H9 (cell line): ENCODE data around the gene KLHL4. TPM values are rescaled to one million over a fixed set of nuclear protein-coding genes. Genes with fewer than 3 reads are reported as not detected.

Source experiments
- DNase-seq: peaks from one replicate; pipeline ENCODE4 v3.0.0-alpha.2; 2017
- H2AFZ ChIP-seq: one replicate; pipeline ENCODE4 v1.6.1; 2013; ENCODE audit warnings: mild to moderate bottlenecking, low read length, control low read depth, moderate library complexity
- H2AK5ac ChIP-seq: 2 replicates; pipeline ENCODE4 v1.6.1; 2013; ENCODE audit warnings: low read length, control low read depth, mixed read lengths; ENCODE audit not compliant: insufficient read length
- H2BK120ac ChIP-seq: one replicate; pipeline ENCODE4 v1.6.1; 2013; ENCODE audit warnings: low read depth, mild to moderate bottlenecking, low read length, control low read depth, inconsistent platforms; ENCODE audit not compliant: poor library complexity, severe bottlenecking
- H2BK12ac ChIP-seq: 2 replicates; pipeline ENCODE4 v1.6.1; 2013; ENCODE audit warnings: low read length, control low read depth, mixed read lengths, low read depth; ENCODE audit not compliant: insufficient read length
- H2BK15ac ChIP-seq: 2 replicates; pipeline ENCODE4 v1.6.1; 2013; ENCODE audit warnings: low read depth, low read length, control low read depth
- H2BK20ac ChIP-seq: one replicate; pipeline ENCODE4 v1.6.1; 2013; ENCODE audit warnings: low read depth, mild to moderate bottlenecking, low read length, control low read depth, inconsistent platforms; ENCODE audit not compliant: poor library complexity, severe bottlenecking
- H2BK5ac ChIP-seq: 2 replicates; pipeline ENCODE4 v1.6.1; 2013; ENCODE audit warnings: low read length, control low read depth, mixed read lengths; ENCODE audit not compliant: insufficient read length
- H3K14ac ChIP-seq: 2 replicates; pipeline ENCODE4 v1.6.1; 2013; ENCODE audit warnings: low read length, control low read depth; ENCODE audit not compliant: insufficient read depth
- H3K18ac ChIP-seq: 2 replicates; pipeline ENCODE4 v1.6.1; 2013; ENCODE audit warnings: low read depth, mild to moderate bottlenecking, mixed read lengths, low read length, control low read depth; ENCODE audit not compliant: insufficient read length
- H3K23ac ChIP-seq: 2 replicates; pipeline ENCODE4 v1.6.1; 2013; ENCODE audit warnings: low read length, control low read depth, mixed read lengths, low read depth; ENCODE audit not compliant: insufficient read length
- H3K23me2 ChIP-seq: 2 replicates; pipeline ENCODE4 v1.6.1; 2013; ENCODE audit warnings: low read depth, mild to moderate bottlenecking, mixed read lengths, low read length, control low read depth; ENCODE audit not compliant: insufficient read length, poor library complexity, severe bottlenecking
- H3K27ac ChIP-seq: 2 replicates; pipeline ENCODE4 v1.5.1; 2013; ENCODE audit warnings: low read length, control low read depth, mixed read lengths, low read depth; ENCODE audit not compliant: insufficient read length
- H3K27me3 ChIP-seq: 2 replicates; pipeline ENCODE4 v1.6.1; 2013; ENCODE audit warnings: low read length, control low read depth, inconsistent platforms; ENCODE audit not compliant: insufficient read depth
- H3K4ac ChIP-seq: 2 replicates; pipeline ENCODE4 v1.6.1; 2013; ENCODE audit warnings: low read depth, mild to moderate bottlenecking, control low read depth, inconsistent platforms, low read length, moderate library complexity
- H3K4me1 ChIP-seq: 2 replicates; pipeline ENCODE4 v1.6.1; 2013; ENCODE audit warnings: low read length, control low read depth, inconsistent platforms; ENCODE audit not compliant: insufficient read depth
- H3K4me2 ChIP-seq: 2 replicates; pipeline ENCODE4 v1.6.1; 2013; ENCODE audit warnings: low read length, control low read depth, mixed read lengths; ENCODE audit not compliant: insufficient read length, insufficient read depth
- H3K56ac ChIP-seq: 2 replicates; pipeline ENCODE4 v1.6.1; 2013; ENCODE audit warnings: low read depth, mild to moderate bottlenecking, mixed read lengths, low read length, control low read depth; ENCODE audit not compliant: insufficient read length
- H3K79me1 ChIP-seq: 2 replicates; pipeline ENCODE4 v1.6.1; 2013; ENCODE audit warnings: low read depth, mild to moderate bottlenecking, moderate library complexity, low read length, control low read depth, inconsistent platforms; ENCODE audit not compliant: insufficient read depth, poor library complexity, severe bottlenecking
- H3K79me2 ChIP-seq: 2 replicates; pipeline ENCODE4 v1.6.1; 2013; ENCODE audit warnings: low read length, control low read depth, inconsistent platforms; ENCODE audit not compliant: insufficient read depth
- H3K9ac ChIP-seq: 2 replicates; pipeline ENCODE4 v1.6.1; 2013; ENCODE audit warnings: low read length, control low read depth, mixed read lengths; ENCODE audit not compliant: insufficient read length; ENCODE audit errors: extremely low read depth
- H3K9me3 ChIP-seq: one replicate; pipeline ENCODE4 v1.6.1; 2013; ENCODE audit warnings: low read depth, low read length, inconsistent platforms; ENCODE audit not compliant: control insufficient read depth
- H3T11ph ChIP-seq: one replicate; pipeline ENCODE4 v1.6.1; 2013; ENCODE audit warnings: mild to moderate bottlenecking, low read length, control low read depth, inconsistent platforms
- H4K20me1 ChIP-seq: one replicate; pipeline ENCODE4 v1.6.1; 2013; ENCODE audit not compliant: control insufficient read depth, insufficient read length, insufficient read depth
- H4K5ac ChIP-seq: 2 replicates; pipeline ENCODE4 v1.6.1; 2013; ENCODE audit warnings: low read depth, mild to moderate bottlenecking, mixed read lengths, low read length, control low read depth; ENCODE audit not compliant: insufficient read length
- H4K8ac ChIP-seq: replicated peaks from 2 replicates; pipeline ENCODE4 v1.6.1; 2013; ENCODE audit warnings: low read length, control low read depth, mixed read lengths, low read depth; ENCODE audit not compliant: insufficient read length
- H4K91ac ChIP-seq: 2 replicates; pipeline ENCODE4 v1.6.1; 2013; ENCODE audit warnings: low read depth, mild to moderate bottlenecking, moderate library complexity, mixed read lengths, low read length, control low read depth; ENCODE audit not compliant: insufficient read length
- H3K27ac Mint-ChIP-seq, 3 experiments: 2 replicates in 2 of 3; 3 replicates in 1 of 3; pipeline ENCODE4 v1.8.0; 2020 to 2021; ENCODE audit warnings: mixed read lengths in 3 of 3, mild to moderate bottlenecking in 1 of 3, moderate library complexity in 1 of 3
- H3K27me3 Mint-ChIP-seq: 2 replicates; pipeline ENCODE4 v1.8.0; 2021; ENCODE audit warnings: low read depth, mild to moderate bottlenecking, moderate library complexity, mixed read lengths
- H3K36me3 Mint-ChIP-seq, 3 experiments: 2 replicates in 2 of 3; 3 replicates in 1 of 3; pipeline ENCODE4 v1.8.0; 2020 to 2021; ENCODE audit warnings: low read depth in 3 of 3, mixed read lengths in 3 of 3; ENCODE audit not compliant: insufficient read depth in 1 of 3
- H3K4me1 Mint-ChIP-seq, 2 experiments: 2 replicates each; pipeline ENCODE4 v1.8.0; 2020; ENCODE audit warnings: mixed read lengths in 2 of 2
- H3K4me3 Mint-ChIP-seq, 2 experiments: 2 replicates in 1 of 2; 3 replicates in 1 of 2; pipeline ENCODE4 v1.8.0; 2020 to 2021; ENCODE audit warnings: mild to moderate bottlenecking in 2 of 2, mixed read lengths in 2 of 2, moderate library complexity in 1 of 2
- H3K9me3 Mint-ChIP-seq, 2 experiments: 2 replicates in 1 of 2; 3 replicates in 1 of 2; pipeline ENCODE4 v1.8.0; 2020; ENCODE audit warnings: mild to moderate bottlenecking in 2 of 2, mixed read lengths in 2 of 2, moderate library complexity in 1 of 2
- WGBS: extraction: QIAGEN DNeasy Blood & Tissue Kit; methylation state at CpG from one replicate; pipeline ENCODE4 v1.1.7; 2013; ENCODE audit warnings: missing lambda C conversion rate, low lambda C conversion rate, mixed read lengths; ENCODE audit not compliant: insufficient read length; ENCODE audit errors: extremely low coverage; 5-methylcytosine and 5-hydroxymethylcytosine counted together
- total RNA-seq: library from RNA; stranded (reverse); gene quantifications from 2 replicates; pipeline ENCODE4 v1.2.1, GENCODE V29; 2021
- TF ChIP-seq, protein P1 (sequence below): fragments of 200-600 bp; sonication (generic); conservative IDR thresholded peaks from 3 replicates; pipeline ENCODE4 v1.8.0; 2021; ENCODE audit warnings: antibody characterized with exemption, mild to moderate bottlenecking

The KLHL4 gene
- total RNA-seq, 1 experiment from 2014 or later, result 22.3 TPM

DNA sequence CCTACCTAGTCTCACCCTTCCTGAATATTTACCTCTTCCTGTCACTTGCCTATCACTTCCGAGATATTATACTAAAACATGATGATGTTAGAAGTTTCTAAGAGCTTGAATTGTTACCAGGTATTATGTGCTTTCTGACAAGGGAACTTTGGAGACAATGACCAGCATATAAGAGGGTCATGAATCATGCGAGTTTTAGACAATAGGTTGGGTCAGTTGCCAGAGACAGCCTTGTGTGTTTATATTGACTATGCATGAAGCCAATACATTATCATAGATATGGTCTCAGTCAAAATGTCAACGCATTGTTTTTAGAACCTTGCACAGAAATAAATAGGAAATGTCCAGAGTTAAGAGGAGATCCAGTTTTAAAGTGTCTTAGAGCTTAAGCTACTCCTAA is 116.8 kb downstream of the KLHL4 start:
- no peak overlapping the region for H3K56ac ChIP-seq
- no peak for DNase-seq
- no peak overlapping the region for H2BK15ac ChIP-seq
- no peak overlapping the region for H3K27ac Mint-ChIP-seq
- H3K36me3 Mint-ChIP-seq, result peaks cover 23 to 46% (median 24%) of the 10 kb centered on the region in 3 experiments
- H2BK20ac ChIP-seq, result no peak overlapping the region
- no CpG with 5 or more reads among the region's 3 CpGs for WGBS
- no peaks in the 10 kb centered on the region for H3K27me3 ChIP-seq
- TF ChIP-seq, protein P1, sequence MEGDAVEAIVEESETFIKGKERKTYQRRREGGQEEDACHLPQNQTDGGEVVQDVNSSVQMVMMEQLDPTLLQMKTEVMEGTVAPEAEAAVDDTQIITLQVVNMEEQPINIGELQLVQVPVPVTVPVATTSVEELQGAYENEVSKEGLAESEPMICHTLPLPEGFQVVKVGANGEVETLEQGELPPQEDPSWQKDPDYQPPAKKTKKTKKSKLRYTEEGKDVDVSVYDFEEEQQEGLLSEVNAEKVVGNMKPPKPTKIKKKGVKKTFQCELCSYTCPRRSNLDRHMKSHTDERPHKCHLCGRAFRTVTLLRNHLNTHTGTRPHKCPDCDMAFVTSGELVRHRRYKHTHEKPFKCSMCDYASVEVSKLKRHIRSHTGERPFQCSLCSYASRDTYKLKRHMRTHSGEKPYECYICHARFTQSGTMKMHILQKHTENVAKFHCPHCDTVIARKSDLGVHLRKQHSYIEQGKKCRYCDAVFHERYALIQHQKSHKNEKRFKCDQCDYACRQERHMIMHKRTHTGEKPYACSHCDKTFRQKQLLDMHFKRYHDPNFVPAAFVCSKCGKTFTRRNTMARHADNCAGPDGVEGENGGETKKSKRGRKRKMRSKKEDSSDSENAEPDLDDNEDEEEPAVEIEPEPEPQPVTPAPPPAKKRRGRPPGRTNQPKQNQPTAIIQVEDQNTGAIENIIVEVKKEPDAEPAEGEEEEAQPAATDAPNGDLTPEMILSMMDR, result no peak
- no peak overlapping the region for H2BK12ac ChIP-seq
- no peak overlapping the region for H3K4me2 ChIP-seq
- no peak overlapping the region for H4K91ac ChIP-seq
- no peaks in the 10 kb centered on the region for H3K27me3 Mint-ChIP-seq
- no peak overlapping the region for H2AFZ ChIP-seq
- H3K4me1 Mint-ChIP-seq, result peaks cover 33 to 35% of the 10 kb centered on the region in 2 experiments
- no peak overlapping the region for H3K27ac ChIP-seq
- no peak overlapping the region for H3K9ac ChIP-seq
- H3K14ac ChIP-seq, result no peak overlapping the region
- no peak overlapping the region for H2AK5ac ChIP-seq
- H4K20me1 ChIP-seq, result no peaks in the 10 kb centered on the region
- H3K9me3 ChIP-seq, result no peaks in the 10 kb centered on the region
- H3K4ac ChIP-seq, result no peak overlapping the region
- H4K8ac ChIP-seq, result no peak overlapping the region
- H3K23me2 ChIP-seq, result no peaks in the 10 kb centered on the region
- no peak overlapping the region for H3K23ac ChIP-seq
- no peak overlapping the region for H2BK5ac ChIP-seq
- no peaks in the 10 kb centered on the region for H3K79me2 ChIP-seq
- no peak overlapping the region for H3K4me3 Mint-ChIP-seq
- H2BK120ac ChIP-seq, result no peak overlapping the region
- H3K4me1 ChIP-seq, result peaks cover 10% of the 10 kb centered on the region; the same call in 1 of the 2 replicates
- no peak overlapping the region for H4K5ac ChIP-seq
- H3K79me1 ChIP-seq, result no peaks in the 10 kb centered on the region
- no peak overlapping the region for H3T11ph ChIP-seq
- H3K9me3 Mint-ChIP-seq, result peaks cover 5 to 13% of the 10 kb centered on the region in 2 experiments; a peak in 4 of 5 replicates
- H3K18ac ChIP-seq, result no peak overlapping the region
